Measurements from ENCODE around the gene GMIP. TPM values are rescaled to one million over a fixed set of nuclear protein-coding genes. Genes with fewer than 3 reads are reported as not detected.
"Not testable (repeated sequence)": the region's sequence is repeated elsewhere in the genome, so short reads cannot be mapped to it uniquely, and the experiment has no call there.

Gene GMIP
- total and polyA plus RNA-seq, 2 donors (not counting 3 experiments of a cell fraction or from before 2014, with no cell fraction given): 7.8 to 19.8 TPM

DNA sequence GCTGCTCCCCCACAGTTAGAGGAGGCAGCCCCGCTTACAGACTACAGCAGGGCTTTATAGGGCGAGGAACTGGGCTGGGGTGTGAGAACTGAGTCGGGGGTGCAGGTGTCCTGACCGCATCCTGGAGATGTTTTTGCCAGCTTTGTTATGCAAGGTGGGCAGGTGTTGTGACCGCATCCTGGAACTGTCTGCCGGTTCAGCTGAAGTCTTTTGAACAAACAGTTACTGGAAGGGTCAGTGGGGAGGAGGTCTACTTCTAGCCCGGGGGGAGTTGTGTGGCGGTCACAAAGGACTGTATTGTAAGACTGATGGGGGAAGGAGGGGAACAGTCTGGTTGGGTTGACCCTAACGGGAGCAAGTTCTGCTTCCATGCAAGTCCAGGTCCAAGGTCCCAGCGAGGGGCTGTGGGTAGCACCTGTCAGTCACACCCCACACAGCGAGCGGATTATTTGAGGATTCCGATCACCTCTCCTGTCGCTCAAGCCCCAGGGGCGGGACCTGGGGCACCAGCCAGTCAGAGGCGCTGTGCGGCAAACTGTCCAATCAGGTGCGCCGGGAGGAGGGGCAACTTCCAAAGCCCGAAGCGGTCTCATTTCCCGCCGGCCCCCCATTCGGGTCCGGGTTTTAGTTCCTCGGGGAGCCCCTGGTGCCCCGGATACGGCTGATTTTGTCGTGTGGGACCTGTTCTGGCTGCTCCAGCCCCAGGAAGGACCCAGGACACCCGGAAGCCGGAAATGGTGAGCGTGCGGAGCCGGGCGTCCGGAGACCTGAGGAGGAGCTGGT lies 25.0 kb upstream of the GMIP start, which contains the start of gene ZNF101:
ZNF101 (plus strand) TSS at position 610 of the 783 bp plus-strand sequence; CDS start at position 735, 125 bp downstream.
- CTCF ChIA-PET: interaction anchor here (0.6 to 1.0 kb wide), 3 partner anchors 9 to 136 kb away, joined by 3 to 4 read pairs (median 3); no protein-coding TSS in a partner anchor
- FAIRE-seq: peak; percentile 97
- intact Hi-C loops (cut with micrococcal nuclease): loop anchor here (5.0 to 10.0 kb wide), 2 partner anchors 64 to 236 kb away; partner anchors contain the start of genes ZNF14 and ZNF93

GRCh38 chr19:19665420-19665948 lies 22.0 kb upstream of the GMIP start:
- H3K9me1 ChIP-seq (replicated peaks; ENCODE audit: control insufficient read depth, extremely low read depth, insufficient read depth, low read length); FAIRE-seq; H3K36me3 ChIP-seq (ENCODE audit: control insufficient read depth in 2 of 2, extremely low read depth in 1 of 2, insufficient read depth in 2 of 2, low read length in 2 of 2); H2AFZ ChIP-seq (ENCODE audit: low read depth, low read length); CTCF ChIA-PET; POLR2A ChIA-PET; dilution Hi-C loops (cut with MboI; ENCODE audit: extremely low pct_ligation_motif_present, low sequenced_read_pairs); H3K27ac ChIP-seq (ENCODE audit: insufficient read depth, low read depth, low read length); BruUV-seq (replicated peaks); H3K9me3 ChIP-seq (replicated peaks; ENCODE audit: control insufficient read depth, insufficient read depth, low read length); H3K4me1 ChIP-seq (ENCODE audit: control insufficient read depth, extremely low read depth, insufficient read depth, low read length); H3K27me3 ChIP-seq (ENCODE audit: control insufficient read depth in 2 of 2, insufficient read depth in 2 of 2, low read length in 2 of 2); DNase-seq (ENCODE audit: low read depth, low spot score); H3K9ac ChIP-seq (replicated peaks; ENCODE audit: extremely low read depth, insufficient read depth, low read length); H4K20me1 ChIP-seq (replicated peaks; ENCODE audit: control insufficient read depth, extremely low read depth, insufficient read depth, low read length); H3K4me3 ChIP-seq (replicated peaks in 1 of 3; ENCODE audit: insufficient read depth in 1 of 3, low read depth in 1 of 3, low read length in 3 of 3); H3K4me2 ChIP-seq (ENCODE audit: insufficient read depth, low read length): not testable (repeated sequence)
- H3K79me2 ChIP-seq (ENCODE audit: control insufficient read depth, insufficient read depth, low read length): peaks cover 25% of the 10 kb centered on the region
- intact Hi-C loops (cut with micrococcal nuclease): loop anchor here (5.0 to 10.0 kb wide), 2 partner anchors 67 to 239 kb away; partner anchors contain the start of genes ZNF14 and ZNF93

More for the DNA sequence above, 25.0 kb upstream of the GMIP start, which contains the start of gene ZNF101:
- Histone ChIP-seq H4K20me1 (replicated peaks; ENCODE audit: control insufficient read depth, extremely low read depth, insufficient read depth, low read length) (no peaks in the 10 kb centered on the region), H3K4me1 (ENCODE audit: control insufficient read depth, extremely low read depth, insufficient read depth, low read length) (peaks cover 6% of the 10 kb centered on the region), H3K9me1 (replicated peaks; ENCODE audit: control insufficient read depth, extremely low read depth, insufficient read depth, low read length) (no peaks in the 10 kb centered on the region), H3K36me3 (ENCODE audit: control insufficient read depth in 2 of 2, extremely low read depth in 1 of 2, insufficient read depth in 2 of 2, low read length in 2 of 2) (no peaks in the 10 kb centered on the region), H3K27ac (ENCODE audit: insufficient read depth, low read depth, low read length) (peak within 1 kb of the TSS; percentile 32), H3K4me2 (ENCODE audit: insufficient read depth, low read length) (peak within 1 kb of the TSS; percentile 54), H3K27me3 (ENCODE audit: control insufficient read depth in 2 of 2, insufficient read depth in 2 of 2, low read length in 2 of 2) (no peaks in the 10 kb centered on the region), H3K9me3 (replicated peaks; ENCODE audit: control insufficient read depth, insufficient read depth, low read length) (no peaks in the 10 kb centered on the region), H2AFZ (ENCODE audit: low read depth, low read length) (peak within 1 kb of the TSS; percentile 95), H3K79me2 (ENCODE audit: control insufficient read depth, insufficient read depth, low read length) (peaks cover 4% of the 10 kb centered on the region), H3K9ac (replicated peaks; ENCODE audit: extremely low read depth, insufficient read depth, low read length) (peak within 1 kb of the TSS; percentile 89), H3K4me3 (replicated peaks in 1 of 3; ENCODE audit: insufficient read depth in 1 of 3, low read depth in 1 of 3, low read length in 3 of 3) (peak within 1 kb of the TSS; percentile 45 to 88 (median 78))
- peak; percentile 91 for DNase-seq (ENCODE audit: low read depth, low spot score)
- dilution Hi-C loops (cut with MboI; ENCODE audit: extremely low pct_ligation_motif_present, low sequenced_read_pairs): no loop called here
- POLR2A ChIA-PET: interaction anchor here (0.7 kb wide), 1 partner anchor 197 kb away, joined by 3 read pairs; the partner anchor contains the start of gene ZNF253
- no peak for TF ChIP-seq CTCF (IDR thresholded peaks at IDR 0.05; ENCODE audit: extremely low read depth in 1 of 2, insufficient read depth in 1 of 2, low read depth in 1 of 2, low read length in 2 of 2)
- no peak for TF ChIP-seq FOS (IDR thresholded peaks at IDR 0.05; ENCODE audit: borderline replicate concordance, insufficient read depth, low read length)
- TF ChIP-seq POLR2AphosphoS5 (IDR thresholded peaks at IDR 0.05; ENCODE audit: insufficient read depth, low read depth, low read length): peak; percentile 41
- TF ChIP-seq JUN (IDR thresholded peaks at IDR 0.05; ENCODE audit: borderline replicate concordance, insufficient read depth, insufficient read length, low read depth): no peak
- TF ChIP-seq GATA2 (IDR thresholded peaks at IDR 0.05; ENCODE audit: insufficient read depth, insufficient read length, low read depth, low read length): no peak
- no peak for TF ChIP-seq POLR2A (IDR thresholded peaks at IDR 0.05; ENCODE audit: low read depth, low read length)
- TF ChIP-seq MAX (IDR thresholded peaks at IDR 0.05; ENCODE audit: insufficient read depth, insufficient read length): no peak
- BruUV-seq (replicated peaks): no TSS peak

All from endothelial cell of umbilical vein (primary cell).